WTC11 (cell line): ENCODE measurements around the gene INHA. TPM values are rescaled to one million over a fixed set of nuclear protein-coding genes. Genes with fewer than 3 reads are reported as not detected.

Experiments
- AR ChIP-seq: fragments of 250-450 bp; sonication (Bioruptor Pico); IDR thresholded peaks from 2 replicates; pipeline ENCODE4 v1.9.0; 2021; ENCODE audit warnings: mild to moderate bottlenecking
- ATF2 ChIP-seq: sonication (generic); formaldehyde crosslinking; IDR thresholded peaks from 2 replicates; pipeline ENCODE4 v1.8.1; 2022; ENCODE audit warnings: low read depth, missing genetic modification reagents, borderline replicate concordance
- ATF3 ChIP-seq: sonication (generic); formaldehyde crosslinking; conservative IDR thresholded peaks from 2 replicates; pipeline ENCODE4 v1.8.1; 2022; ENCODE audit warnings: mild to moderate bottlenecking, missing genetic modification reagents
- ATF6 ChIP-seq: sonication (generic); formaldehyde crosslinking; IDR thresholded peaks from 2 replicates; pipeline ENCODE4 v1.8.1; 2023; ENCODE audit warnings: mild to moderate bottlenecking, missing genetic modification reagents
- CDX4 ChIP-seq: fragments of 250-450 bp; sonication (Bioruptor Pico); IDR thresholded peaks from 2 replicates; pipeline ENCODE4 v1.9.0; 2021; ENCODE audit warnings: moderate library complexity, mild to moderate bottlenecking, inconsistent platforms, borderline replicate concordance
- E2F4 ChIP-seq: sonication (generic); formaldehyde crosslinking; IDR thresholded peaks from 2 replicates; pipeline ENCODE4 v1.8.1; 2022; ENCODE audit warnings: low read depth, mild to moderate bottlenecking, moderate library complexity, missing genetic modification reagents, borderline replicate concordance
- ELF4 ChIP-seq: sonication (generic); formaldehyde crosslinking; IDR thresholded peaks from 2 replicates; pipeline ENCODE4 v1.8.1; 2022; ENCODE audit warnings: low read depth, mild to moderate bottlenecking, moderate library complexity, missing genetic modification reagents
- ERG ChIP-seq: fragments of 250-450 bp; sonication (Bioruptor Pico); IDR thresholded peaks from 2 replicates; pipeline ENCODE4 v1.8.0; 2021; ENCODE audit warnings: mild to moderate bottlenecking
- GRHL2 ChIP-seq: fragments of 250-450 bp; sonication (Bioruptor Pico); IDR thresholded peaks from 2 replicates; pipeline ENCODE4 v1.8.0; 2022; ENCODE audit warnings: mild to moderate bottlenecking, moderate library complexity; ENCODE audit not compliant: insufficient replicate concordance, severe bottlenecking
- HMGA2 ChIP-seq: fragments of 250-450 bp; sonication (Bioruptor Pico); IDR thresholded peaks from 2 replicates; pipeline ENCODE4 v1.4.0; 2021; ENCODE audit warnings: mild to moderate bottlenecking, moderate library complexity
- IRF1 ChIP-seq: sonication (generic); formaldehyde crosslinking; IDR thresholded peaks from 2 replicates; pipeline ENCODE4 v1.8.0; 2023; ENCODE audit warnings: missing genetic modification reagents
- JUN ChIP-seq: sonication (generic); formaldehyde crosslinking; IDR thresholded peaks from 2 replicates; pipeline ENCODE4 v1.8.0; 2023; ENCODE audit warnings: mild to moderate bottlenecking, missing genetic modification reagents
- MLX ChIP-seq: sonication (generic); formaldehyde crosslinking; IDR thresholded peaks from 2 replicates; pipeline ENCODE4 v1.8.1; 2023; ENCODE audit warnings: mild to moderate bottlenecking, missing genetic modification reagents, moderate library complexity
- MYBL2 ChIP-seq: sonication (generic); formaldehyde crosslinking; IDR thresholded peaks from 2 replicates; pipeline ENCODE4 v1.8.1; 2023; ENCODE audit warnings: mild to moderate bottlenecking, moderate library complexity, missing genetic modification reagents
- NFATC4 ChIP-seq: fragments of 250-450 bp; sonication (Bioruptor Pico); IDR thresholded peaks from 2 replicates; pipeline ENCODE4 v1.9.0; 2021; ENCODE audit warnings: mild to moderate bottlenecking
- RELA ChIP-seq: sonication (generic); formaldehyde crosslinking; IDR thresholded peaks from 2 replicates; pipeline ENCODE4 v1.8.1; 2022; ENCODE audit warnings: missing genetic modification reagents, mild to moderate bottlenecking, borderline replicate concordance
- SMAD4 ChIP-seq: sonication (generic); formaldehyde crosslinking; IDR thresholded peaks from 2 replicates; pipeline ENCODE4 v1.8.0; 2022; ENCODE audit warnings: mild to moderate bottlenecking, missing genetic modification reagents
- SOX15 ChIP-seq: fragments of 250-450 bp; sonication (Bioruptor Pico); IDR thresholded peaks from 2 replicates; pipeline ENCODE4 v1.9.0; 2021; ENCODE audit warnings: mild to moderate bottlenecking
- ZNF532 ChIP-seq: fragments of 250-450 bp; sonication (Bioruptor Pico); IDR thresholded peaks from 2 replicates; pipeline ENCODE4 v1.9.0; 2021; ENCODE audit warnings: mild to moderate bottlenecking, borderline replicate concordance
- ZSCAN18 ChIP-seq: fragments of 250-450 bp; sonication (Bioruptor Pico); IDR thresholded peaks from 2 replicates; pipeline ENCODE4 v2.1.2; 2022; ENCODE audit warnings: mild to moderate bottlenecking, moderate library complexity
- total RNA-seq: library from RNA; stranded (reverse); gene quantifications from 3 replicates; pipeline ENCODE4 v1.2.3, GENCODE V29; 2021

INHA gene
- total RNA-seq, 1 experiment from 2014 or later = 1.4 TPM

- TF ChIP-seq CDX4 (CRISPR knock-in tag) (no peak), NFATC4 (CRISPR knock-in tag) (no peak), JUN (no peak), SOX15 (CRISPR knock-in tag) (no peak), ATF6 (CRISPR knock-in tag) (no peak), ZNF532 (CRISPR knock-in tag) (no peak), IRF1 (CRISPR knock-in tag) (peak; percentile 68), AR (CRISPR knock-in tag) (no peak), MLX (CRISPR knock-in tag) (0 out of 2 replicates have a peak, but pooled peaks have one; percentile 63), HMGA2 (CRISPR knock-in tag) (no peak), ZSCAN18 (CRISPR knock-in tag) (no peak), RELA (CRISPR knock-in tag) (no peak), ATF2 (CRISPR knock-in tag) (no peak), ERG (CRISPR knock-in tag) (no peak), SMAD4 (CRISPR knock-in tag) (no peak), E2F4 (CRISPR knock-in tag) (peak; percentile 65; the same call in 1 of the 2 replicates), ELF4 (CRISPR knock-in tag) (no peak), MYBL2 (peak; percentile 86), GRHL2 (CRISPR knock-in tag) (no peak), ATF3 (CRISPR knock-in tag) (no peak)
Observed at GRCh38 chr2:219570194-219570923, 1.8 kb upstream of the INHA start (continued).
